GM18505 (cell line): ENCODE measurements around the gene SYNGR3.
A peak's percentile ranks its signal among the peaks of the same experiment; 100 is the strongest.

Experiments used
- ATAC-seq: cut with Tn5 transposase; IDR thresholded peaks from one replicate; pipeline ENCODE4 v1.9.1; 2021; ENCODE audit not compliant: unreplicated experiment
- POLR2A ChIP-seq: IDR thresholded peaks from 4 replicates; pipeline ENCODE4 v1.6.1; 2011; ENCODE audit warnings: borderline replicate concordance; ENCODE audit not compliant: insufficient read depth, insufficient read length; ENCODE audit errors: extremely low read depth

The SYNGR3 gene

DNA sequence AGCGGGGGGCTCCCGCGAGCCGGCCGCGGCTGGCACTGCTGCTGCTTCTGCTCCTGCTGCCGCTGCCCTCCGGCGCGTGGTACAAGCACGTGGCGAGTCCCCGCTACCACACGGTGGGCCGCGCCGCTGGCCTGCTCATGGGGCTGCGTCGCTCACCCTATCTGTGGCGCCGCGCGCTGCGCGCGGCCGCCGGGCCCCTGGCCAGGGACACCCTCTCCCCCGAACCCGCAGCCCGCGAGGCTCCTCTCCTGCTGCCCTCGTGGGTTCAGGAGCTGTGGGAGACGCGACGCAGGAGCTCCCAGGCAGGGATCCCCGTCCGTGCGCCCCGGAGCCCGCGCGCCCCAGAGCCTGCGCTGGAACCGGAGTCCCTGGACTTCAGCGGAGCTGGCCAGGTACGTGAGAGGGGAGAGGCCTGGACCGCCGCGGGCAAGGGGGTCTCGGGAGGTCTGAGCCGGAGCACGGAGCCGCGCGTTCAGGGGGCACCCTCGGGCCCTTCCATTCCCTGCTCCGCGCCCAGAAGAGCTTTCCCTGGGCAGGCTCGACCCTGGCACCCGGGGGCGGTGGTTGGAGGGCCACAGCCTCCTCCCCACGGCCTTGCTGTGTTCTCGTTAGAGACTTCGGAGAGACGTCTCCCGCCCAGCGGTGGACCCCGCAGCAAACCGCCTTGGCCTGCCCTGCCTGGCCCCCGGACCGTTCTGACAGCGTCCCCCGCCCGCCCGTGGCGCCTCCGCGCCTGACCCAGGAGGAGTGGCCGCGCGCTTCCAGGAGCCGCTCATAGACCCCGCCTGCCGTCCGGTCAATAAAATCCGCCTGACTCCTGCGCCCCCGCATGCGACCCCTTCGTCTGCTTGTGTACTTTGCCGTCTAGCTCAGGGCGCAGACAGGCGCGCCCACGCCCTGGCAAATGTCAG, 30.4 kb downstream of the SYNGR3 start:
- TF ChIP-seq POLR2A = no peak
- ATAC-seq = no peak

DNA sequence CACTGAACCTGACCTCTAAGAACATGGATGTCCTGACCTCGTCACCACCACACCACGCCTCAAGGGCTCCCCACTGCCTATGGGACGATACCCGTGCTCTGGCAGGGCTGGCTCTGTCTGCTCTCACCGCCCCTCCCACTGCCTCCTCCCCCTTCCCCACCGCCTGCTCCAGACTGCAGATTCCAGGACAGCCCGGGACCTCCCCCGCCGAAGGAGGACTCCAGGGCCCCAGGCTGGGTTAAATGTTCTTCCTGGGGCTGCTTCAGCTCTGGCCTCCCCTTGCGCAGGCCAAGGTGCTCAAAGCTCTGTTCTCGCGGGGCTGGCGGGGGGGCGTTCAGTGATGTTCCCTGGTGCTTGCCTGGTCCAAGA, 32.9 kb downstream of the SYNGR3 start:
- peak; percentile 16 for ATAC-seq
- TF ChIP-seq POLR2A = no peak

DNA sequence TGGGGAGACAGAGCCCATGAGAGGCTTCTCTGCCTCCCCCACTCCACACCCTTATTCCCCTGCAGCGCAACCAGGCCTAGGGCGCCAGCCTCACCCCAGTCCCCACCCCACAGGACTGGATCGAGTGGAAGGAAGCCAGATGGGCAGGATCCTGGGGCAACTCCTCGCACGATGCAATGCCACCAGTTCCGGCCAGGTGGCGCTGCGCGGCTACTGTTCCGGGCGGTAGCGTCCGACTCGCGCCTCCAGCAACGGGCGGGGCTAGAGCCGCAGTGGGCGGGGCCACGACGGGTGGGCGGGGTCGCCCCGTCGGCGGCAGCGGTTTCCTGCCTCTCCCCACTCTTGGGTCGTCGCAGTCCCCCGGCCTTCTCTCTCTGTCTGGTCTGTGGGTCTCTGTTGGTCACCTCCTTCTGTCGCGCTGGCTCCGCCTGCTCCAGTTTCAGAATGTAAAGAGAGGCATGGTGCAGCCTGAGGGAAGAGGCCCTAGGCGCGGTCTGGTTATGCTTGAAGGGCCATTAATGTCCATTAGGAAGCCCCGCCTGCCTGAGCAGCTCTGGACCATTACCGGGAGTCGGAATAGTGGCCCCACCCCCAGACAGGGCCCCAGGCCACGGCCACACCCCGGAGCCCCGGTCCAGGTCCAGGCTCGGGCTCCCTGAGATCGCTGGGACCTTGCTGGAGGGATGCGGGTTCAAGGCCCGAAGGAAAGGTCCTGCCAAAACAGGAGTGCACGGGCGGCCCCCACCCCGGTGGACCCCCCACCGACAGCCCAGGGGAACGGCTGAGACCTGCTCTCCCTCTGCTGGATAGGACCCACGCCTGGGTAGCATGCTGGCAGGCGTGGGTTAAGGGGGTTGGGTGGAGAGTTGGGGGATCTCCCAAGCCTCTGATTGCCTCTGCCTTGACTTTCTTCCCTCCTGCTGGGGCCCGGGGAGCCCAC, 33.6 kb downstream of the SYNGR3 start:
- peak; percentile 48 for TF ChIP-seq POLR2A
- peak; percentile 53 for ATAC-seq

DNA sequence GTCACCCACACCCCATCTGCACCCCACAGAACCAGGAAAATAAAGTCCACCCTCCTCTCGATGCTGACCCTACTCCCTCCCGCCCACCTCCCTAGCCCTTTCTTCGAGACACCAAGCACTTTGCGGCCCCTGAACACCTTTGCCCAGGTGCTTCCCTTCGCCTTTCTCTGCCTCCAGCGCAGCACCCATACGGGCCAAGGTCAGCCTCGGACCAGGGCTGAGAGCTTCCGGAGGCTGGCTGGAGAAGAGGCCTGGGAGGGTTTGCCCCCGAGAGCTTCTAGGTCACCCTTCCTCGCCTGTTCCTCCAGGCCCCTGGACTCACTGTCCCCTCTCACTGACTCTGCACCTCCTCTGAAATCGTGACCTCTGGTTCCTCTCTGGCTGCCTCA, 34.3 kb downstream of the SYNGR3 start:
- ATAC-seq = no peak
- no peak for TF ChIP-seq POLR2A

DNA sequence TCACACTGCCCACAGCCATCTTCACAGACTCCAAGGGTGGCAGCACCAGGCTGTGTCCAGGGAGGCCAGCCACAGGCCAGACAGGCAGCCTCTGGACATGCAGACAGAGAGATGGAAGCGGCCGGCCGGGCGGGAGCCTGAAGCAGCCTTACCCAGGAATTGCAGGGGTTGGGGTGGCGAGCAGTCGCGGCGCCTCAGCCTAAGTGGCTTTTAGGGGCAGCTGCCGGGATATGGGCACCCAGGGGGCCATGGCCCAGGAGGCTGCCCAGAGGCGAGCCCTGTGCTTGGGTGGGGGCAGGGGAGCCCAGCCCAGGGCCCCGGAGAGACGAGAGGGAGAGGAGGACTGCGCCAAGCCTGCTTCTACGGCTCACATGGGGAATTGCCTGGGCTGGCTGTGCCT, 35.5 kb downstream of the SYNGR3 start:
- no peak for ATAC-seq
- TF ChIP-seq POLR2A = no peak

DNA sequence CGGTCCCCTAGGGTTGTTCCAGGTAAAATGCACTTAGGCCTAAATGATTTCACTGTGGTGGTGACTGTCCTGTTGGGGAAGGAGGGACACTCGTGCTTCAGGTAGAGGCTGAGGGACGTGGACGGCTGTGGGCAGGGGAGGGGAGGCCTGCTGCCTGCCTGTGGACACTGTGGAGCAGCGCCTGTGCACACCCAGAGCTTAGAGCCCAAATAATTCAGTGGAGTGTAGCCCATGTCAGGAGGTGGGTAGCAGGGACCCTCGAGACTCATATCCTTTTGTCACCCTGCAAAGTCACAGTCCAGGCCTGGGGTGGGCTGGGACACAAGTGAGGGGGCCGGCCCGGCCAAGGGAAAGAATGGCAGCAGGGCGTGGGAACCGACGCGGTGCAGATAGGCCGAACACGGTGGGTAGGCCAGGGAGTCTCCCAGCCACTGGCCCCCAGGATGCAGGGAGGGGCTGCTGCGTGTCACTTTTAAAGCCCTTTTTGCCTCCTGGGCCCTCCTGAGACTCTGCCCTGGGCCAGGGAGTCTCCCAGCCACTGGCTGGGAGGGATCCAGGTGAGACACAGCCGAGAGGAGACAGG, 36.2 kb downstream of the SYNGR3 start:
- TF ChIP-seq POLR2A = no peak
- ATAC-seq = no peak

DNA sequence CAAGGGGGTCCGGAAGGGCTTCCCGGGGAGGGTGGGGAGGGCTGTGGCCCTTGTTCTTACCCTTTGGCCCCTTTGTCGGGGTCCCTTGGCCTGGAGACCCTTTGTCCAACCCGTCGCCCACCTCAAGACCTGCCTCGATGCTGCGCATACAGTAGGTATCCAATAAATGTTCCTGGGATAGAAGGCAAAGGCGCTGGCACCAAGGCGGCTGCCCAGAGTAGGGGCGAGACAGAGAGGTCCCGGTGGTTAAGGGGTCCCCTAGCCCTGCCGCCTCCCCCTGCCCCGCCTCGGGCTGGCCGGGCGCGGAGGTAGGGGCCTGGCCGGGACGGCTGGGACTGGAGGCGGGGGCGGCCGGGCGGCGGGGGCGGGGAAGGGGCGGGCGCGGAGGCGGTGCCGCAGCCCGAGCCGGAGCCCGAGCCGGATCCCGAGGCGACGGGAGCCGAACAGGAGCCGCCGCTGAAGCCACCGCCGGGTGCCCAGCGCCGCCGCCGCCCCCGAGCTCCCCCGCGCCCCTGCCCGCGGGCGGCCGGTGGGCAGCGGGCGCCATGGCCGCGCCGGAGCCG, 36.8 kb downstream of the SYNGR3 start, which contains the start of gene NHERF2:
NHERF2 (plus strand) TSS at position 442 of the 563 bp plus-strand sequence; CDS start at position 546, 104 bp downstream.
- TF ChIP-seq POLR2A = no peak
- no peak for ATAC-seq

DNA sequence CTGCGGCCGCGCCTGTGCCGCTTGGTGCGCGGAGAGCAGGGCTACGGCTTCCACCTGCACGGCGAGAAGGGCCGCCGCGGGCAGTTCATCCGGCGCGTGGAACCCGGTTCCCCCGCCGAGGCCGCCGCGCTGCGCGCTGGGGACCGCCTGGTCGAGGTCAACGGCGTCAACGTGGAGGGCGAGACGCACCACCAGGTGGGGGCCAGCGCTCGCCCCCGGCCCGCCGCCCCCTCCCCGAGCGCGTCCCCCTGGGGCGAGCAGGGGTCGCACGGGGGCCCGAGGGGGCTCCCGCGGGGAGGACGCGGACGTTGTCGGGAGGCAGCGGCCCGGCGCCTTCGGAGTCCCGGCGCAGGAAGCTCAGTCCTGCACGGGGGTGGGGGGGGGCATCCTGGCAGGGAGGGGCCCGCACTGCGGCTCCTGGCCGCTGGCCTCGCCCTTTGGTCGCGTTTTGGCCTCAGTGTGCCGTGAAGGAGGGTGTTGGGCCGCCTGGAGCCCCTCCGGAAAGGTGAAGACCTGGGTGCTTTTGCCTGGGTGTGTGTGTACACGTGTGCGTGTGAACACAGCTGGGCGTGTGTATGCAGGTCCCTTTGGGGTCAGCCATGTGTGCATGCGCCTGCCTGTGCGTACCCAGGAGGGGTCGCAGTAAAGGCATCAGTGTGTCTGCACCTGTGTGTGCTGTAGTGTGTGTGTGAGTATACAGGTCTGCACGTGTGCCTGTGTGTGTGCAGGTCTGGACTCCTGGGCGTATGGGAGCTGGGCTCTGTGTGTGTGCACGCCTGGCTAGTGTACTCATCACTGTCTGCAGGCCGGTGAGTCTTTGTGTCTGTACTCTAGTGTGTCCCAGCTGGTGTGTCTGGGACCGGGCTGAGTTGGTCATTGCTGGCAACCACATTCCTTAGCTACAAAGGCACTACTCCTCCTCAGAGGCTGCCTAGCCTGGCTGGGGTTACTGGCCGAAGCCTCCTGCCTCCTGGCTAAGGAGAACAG, 37.5 kb downstream of the SYNGR3 start:
- no peak for ATAC-seq
- TF ChIP-seq POLR2A = no peak

DNA sequence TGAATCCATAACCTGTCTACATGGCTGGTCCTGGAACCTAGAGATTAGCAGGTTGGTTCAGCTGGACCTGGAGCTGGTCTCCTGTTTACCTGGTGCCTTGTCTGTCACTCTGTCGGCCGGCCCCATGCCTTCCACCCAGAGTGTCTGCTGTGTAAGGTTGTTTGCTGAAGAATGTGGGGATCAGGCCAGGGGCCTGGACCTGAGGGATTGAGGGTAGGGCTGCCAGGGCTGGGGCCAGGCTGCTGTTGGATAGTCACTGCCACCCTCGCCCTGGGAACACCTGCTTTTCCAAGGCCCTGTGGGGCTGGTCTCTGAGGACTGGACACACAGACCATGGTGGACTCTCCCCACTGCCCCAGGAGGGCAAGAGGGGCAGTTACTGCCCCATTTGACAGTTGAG, 38.4 kb downstream of the SYNGR3 start:
- no peak for ATAC-seq

DNA sequence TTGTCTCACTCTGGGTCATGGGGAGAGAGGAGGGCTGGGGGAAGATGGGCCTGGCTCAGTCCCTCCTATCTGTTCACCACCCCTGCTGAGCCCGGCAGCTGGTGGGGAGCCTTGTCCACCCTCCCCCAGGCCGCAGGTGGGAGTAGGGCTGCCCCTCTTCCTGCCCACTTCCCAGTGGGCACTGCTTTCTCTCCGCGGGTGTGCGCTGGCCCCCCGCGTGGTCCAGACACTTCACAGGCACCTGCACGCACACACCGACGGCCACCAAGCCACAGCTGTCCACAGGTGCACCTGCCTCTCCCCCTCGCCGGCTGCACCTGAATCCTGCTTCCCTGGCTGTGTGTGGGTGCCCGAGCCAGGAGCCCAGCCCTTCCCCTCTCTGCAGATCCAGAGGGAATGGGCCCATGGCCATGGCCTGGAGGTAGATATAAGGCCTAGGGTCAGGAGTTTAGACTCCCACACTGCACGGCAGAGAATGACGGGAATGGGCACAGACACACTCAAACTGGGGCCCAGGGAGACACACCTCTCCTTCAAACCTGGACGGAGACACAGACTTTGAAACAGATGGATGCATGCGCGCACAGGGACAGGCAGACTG, 39.0 kb downstream of the SYNGR3 start:
- TF ChIP-seq POLR2A = no peak
- ATAC-seq = no peak

More for the DNA sequence above, 38.4 kb downstream of the SYNGR3 start:
- TF ChIP-seq POLR2A = no peak

DNA sequence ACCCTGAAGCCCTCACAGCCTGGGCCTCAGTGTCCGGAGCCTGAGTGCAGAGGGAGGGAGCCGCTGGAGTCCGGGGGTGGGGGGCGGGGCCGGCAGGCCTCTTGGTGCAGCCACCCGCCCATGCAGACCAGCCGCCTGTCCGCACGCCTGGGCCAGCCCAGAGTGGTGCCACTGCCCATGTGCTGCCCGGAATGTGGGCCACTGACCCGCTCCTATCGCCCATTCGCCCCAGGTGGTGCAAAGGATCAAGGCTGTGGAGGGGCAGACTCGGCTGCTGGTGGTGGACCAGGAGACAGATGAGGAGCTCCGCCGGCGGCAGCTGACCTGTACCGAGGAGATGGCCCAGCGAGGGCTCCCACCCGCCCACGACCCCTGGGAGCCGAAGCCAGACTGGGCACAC, 39.6 kb downstream of the SYNGR3 start:
- no peak for TF ChIP-seq POLR2A
- no peak for ATAC-seq
